GF-D8 (cell line): ENCODE data around the gene ZNF175.

Experiments used
- DNase-seq: peaks from one replicate; lab custom pipeline; 2025; lab: John Stamatoyannopoulos, UW

ZNF175 gene

GRCh38 chr19:51570962-51571575 is at the start of gene ZNF175:
Gene ZNF175 (plus strand): TSS chr19:51571283. CDS start chr19:51573330, 2,047 bp downstream.
- DNase-seq, result peak; percentile 90

- DNase-seq, result no peak
Measured at GRCh38 chr19:51521357-51521756, 49.7 kb upstream of the ZNF175 start.

- DNase-seq, result no peak
Measured at GRCh38 chr19:51521781-51522180, 49.3 kb upstream of the ZNF175 start.

- DNase-seq, result no peak
Measured at GRCh38 chr19:51524666-51525264, 46.3 kb upstream of the ZNF175 start.

- DNase-seq, result no peak
Measured at GRCh38 chr19:51525651-51526050, 45.4 kb upstream of the ZNF175 start.

- DNase-seq, result no peak
Measured at GRCh38 chr19:51529301-51529700, 41.8 kb upstream of the ZNF175 start.

- no peak for DNase-seq
Measured at GRCh38 chr19:51530616-51531015, 40.5 kb upstream of the ZNF175 start.

GRCh38 chr19:51531349-51532315 is 39.5 kb upstream of the ZNF175 start, which contains the start of gene SIGLEC6:
Gene SIGLEC6 (minus strand): TSS chr19:51531670. CDS start chr19:51531648, 22 bp downstream.
- peak; percentile 80 for DNase-seq

GRCh38 chr19:51535535-51535934 is 35.5 kb upstream of the ZNF175 start:
- no peak for DNase-seq

GRCh38 chr19:51539821-51540366 is 31.2 kb upstream of the ZNF175 start:
- DNase-seq, result no peak

- DNase-seq, result no peak
Measured at GRCh38 chr19:51541458-51542357, 29.4 kb upstream of the ZNF175 start.

GRCh38 chr19:51542699-51543098 is 28.4 kb upstream of the ZNF175 start:
- no peak for DNase-seq

- DNase-seq, result no peak
Measured at GRCh38 chr19:51544038-51544437, 27.0 kb upstream of the ZNF175 start.

GRCh38 chr19:51546107-51546649 is 24.9 kb upstream of the ZNF175 start:
- DNase-seq, result no peak

- DNase-seq, result peak; percentile 99
Measured at GRCh38 chr19:51546650-51547396, 24.3 kb upstream of the ZNF175 start.

GRCh38 chr19:51547397-51548212 is 23.5 kb upstream of the ZNF175 start:
- peak; percentile 98 for DNase-seq

GRCh38 chr19:51548213-51548651 is 22.9 kb upstream of the ZNF175 start:
- DNase-seq, result no peak

GRCh38 chr19:51548891-51549305 is 22.2 kb upstream of the ZNF175 start:
- no peak for DNase-seq
